Ovary (tissue), 9 donors: ENCODE measurements around the gene ARHGEF10L. TPM values are rescaled to one million over a fixed set of nuclear protein-coding genes. Genes with fewer than 3 reads are reported as not detected.

ENCODE experiments used
- DNase-seq, 5 donors: peaks; one replicate each; pipeline ENCODE4 v3.0.0-alpha.2; 2019 to 2020
- H3K27ac ChIP-seq, 2 donors: fragments of 200-600 bp; one replicate each; pipeline versions ENCODE4 v1.5.1 to v1.8.0; 2019 to 2022
- H3K27me3 ChIP-seq: fragments of 200-600 bp; one replicate; pipeline ENCODE4 v1.8.0; 2022
- H3K36me3 ChIP-seq: fragments of 200-600 bp; sonication (generic); one replicate; pipeline ENCODE4 v1.5.1; 2019
- H3K4me1 ChIP-seq: one replicate; pipeline ENCODE4 v1.8.1; 2013; ENCODE audit warnings: mild to moderate bottlenecking, moderate library complexity; ENCODE audit not compliant: insufficient read depth
- H3K4me3 ChIP-seq: fragments of 200-600 bp; sonication (generic); one replicate; pipeline ENCODE4 v1.5.1; 2017
- H3K9me3 ChIP-seq, 2 donors: fragments of 200-600 bp in 1 of 2; sonication (generic) in 1 of 2; one replicate each; pipeline versions ENCODE4 v1.5.1 to v1.8.1; 2013 to 2019; ENCODE audit warnings: mild to moderate bottlenecking in 1 of 2, moderate library complexity in 1 of 2
- CTCF ChIP-seq, 3 donors: fragments of 450-650 bp in 2 of 3; fragments of 200-600 bp in 1 of 3; IDR thresholded peaks; one replicate each; pipeline versions ENCODE4 v1.5.1 to v1.8.0; 2016 to 2022; ENCODE audit warnings: antibody characterized with exemption in 3 of 3, mild to moderate bottlenecking in 1 of 3
- EP300 ChIP-seq: sonication (generic); formaldehyde crosslinking; IDR thresholded peaks from one replicate; pipeline ENCODE4 v1.6.1; 2017; ENCODE audit warnings: antibody characterized with exemption
- POLR2A ChIP-seq: fragments of 450-650 bp; IDR thresholded peaks from one replicate; pipeline ENCODE4 v1.6.1; 2017; ENCODE audit warnings: antibody characterized with exemption, mild to moderate bottlenecking, moderate library complexity
- WGBS, 3 donors: extraction: QIAGEN DNeasy Blood & Tissue Kit in 1 of 3; methylation state at CpG; one replicate each; pipeline versions ENCODE4 v1.1.5 to v1.1.7; 2013 to 2017; 5-methylcytosine and 5-hydroxymethylcytosine counted together
- intact Hi-C, 4 donors: fragments of 100-400 bp; cut with DNase I; formaldehyde crosslinking; loops; one replicate each; pipeline versions ENCODE4 v1.11.0 to v1.15.1; 2022 to 2023
- polyA plus RNA-seq, 2 donors: library from polyadenylated mRNA; stranded (reverse); fragments of 200-250 nt in 1 of 2; fragments of 350-450 nt in 1 of 2; fragmentation: Illumina TruSeq in 1 of 2; extraction: RNeasy Lipid Tissue Mini Kit (QIAGEN cat#74804) in 1 of 2; gene quantifications; one replicate each; pipeline ENCODE4 v1.2.3, GENCODE V29; 2013 to 2014
- total RNA-seq, 7 donors: library from RNA; depleted of rRNA in 2 of 7; stranded (reverse); fragments of >200 nt in 2 of 7; fragmentation: NEBNext Ultra II Directional in 3 of 7; extraction: Animal tissue kit (Norgen Biotek cat#: 25700) in 3 of 7; gene quantifications; one replicate each; pipeline versions ENCODE4 v1.1.0 to v1.2.4, GENCODE V29; 2016 to 2023
- donor health status: DM: no; HTN: no; CAD: no; lungs with moderate emphysema.
- donor health status: DM: no; HTN: no; CAD: no.
- donor health status: Bipolar disorder and iron deficiency.
- donor health status: DM: yes; HTN: yes; CAD: no.
- donor health status: DM: no; HTN: no; CAD: no.
- donor health status: DM: yes; HTN: yes; CAD: no.

The ARHGEF10L gene
- total and polyA plus RNA-seq, 9 donors, result 3.6 to 23.0 (median 18.3) TPM

- Histone ChIP-seq H3K9me3 (no peaks in the 10 kb centered on the region), H3K4me3 (no peak overlapping the region), H3K27ac (no peak overlapping the region), H3K27me3 (no peaks in the 10 kb centered on the region), H3K36me3 (no peaks in the 10 kb centered on the region), H3K4me1 (peaks cover 6% of the 10 kb centered on the region)
- WGBS, 3 donors, result 65 to 74% (median 65%) methylated on average over 2 of the region's 2 CpGs
- DNase-seq, result no peak
- intact Hi-C loops, result no loop called here
- TF ChIP-seq POLR2A, result no peak
- TF ChIP-seq CTCF (IDR thresholded peaks at IDR 0.05), result no peak
- no peak for TF ChIP-seq EP300
Measured at GRCh38 chr1:17746920-17747319, 207.4 kb downstream of the ARHGEF10L start.

Other genes starting within 250 kb of the ARHGEF10L start
- 1 to 10 TPM in 1 of 7 donors, under 1 TPM in 3, not detected in 3; 0.10 to 1.8 (median 0.61) TPM for gene PADI4, start 231.5 kb upstream of the ARHGEF10L start, total RNA-seq
- under 1 TPM; 0.11 to 0.17 TPM for gene PADI4, start 231.5 kb upstream of the ARHGEF10L start, polyA plus RNA-seq
- gene PADI6, start 167.5 kb upstream of the ARHGEF10L start, total RNA-seq, result under 1 TPM in 1 of 7 donors, not detected in 6; 0.10 TPM
- gene PADI6, start 167.5 kb upstream of the ARHGEF10L start, polyA plus RNA-seq, result 1 to 10 TPM in 1 of 2 donors, under 1 TPM in 1; 0.18 to 4.3 TPM
- gene RCC2, start 100.0 kb upstream of the ARHGEF10L start, total RNA-seq, result 10 to 100 TPM; 15.3 to 52.2 (median 41.0) TPM
- 10 to 100 TPM; 28.1 to 28.3 TPM for gene RCC2, start 100.0 kb upstream of the ARHGEF10L start, polyA plus RNA-seq
- gene ACTL8, start 215.6 kb downstream of the ARHGEF10L start, total RNA-seq, result not detected
- gene ACTL8, start 215.6 kb downstream of the ARHGEF10L start, polyA plus RNA-seq, result under 1 TPM; 0.18 to 0.80 TPM